OCI-M2 (cell line): Measurements from ENCODE around the gene SCN5A.

Experiments used
- DNase-seq: peaks from one replicate; lab custom pipeline; 2025; ENCODE audit not compliant: unreplicated experiment; lab: John Stamatoyannopoulos, UW

The SCN5A gene

GRCh38 chr3:38511546-38511945 is 137.9 kb downstream of the SCN5A start:
- no peak for DNase-seq

GRCh38 chr3:38510631-38511030 is 138.9 kb downstream of the SCN5A start:
- DNase-seq = no peak

GRCh38 chr3:38509732-38510131 is 139.8 kb downstream of the SCN5A start:
- DNase-seq = no peak

GRCh38 chr3:38507120-38507519 is 142.4 kb downstream of the SCN5A start:
- DNase-seq = no peak

- no peak for DNase-seq
These were observed 148.6 kb downstream of the SCN5A start for GRCh38 chr3:38500688-38501417.
